Inferior parietal cortex (tissue), 1 donor: ENCODE data around the gene PPP6R3.
"Not testable (repeated sequence)": the region's sequence is repeated elsewhere in the genome, so short reads cannot be mapped to it uniquely, and the experiment has no call there.

Experiments used
- DNase-seq: peaks from one replicate; pipeline ENCODE4 v3.0.0-alpha.2; 2016; ENCODE audit errors: extremely low spot score

Gene PPP6R3

DNA sequence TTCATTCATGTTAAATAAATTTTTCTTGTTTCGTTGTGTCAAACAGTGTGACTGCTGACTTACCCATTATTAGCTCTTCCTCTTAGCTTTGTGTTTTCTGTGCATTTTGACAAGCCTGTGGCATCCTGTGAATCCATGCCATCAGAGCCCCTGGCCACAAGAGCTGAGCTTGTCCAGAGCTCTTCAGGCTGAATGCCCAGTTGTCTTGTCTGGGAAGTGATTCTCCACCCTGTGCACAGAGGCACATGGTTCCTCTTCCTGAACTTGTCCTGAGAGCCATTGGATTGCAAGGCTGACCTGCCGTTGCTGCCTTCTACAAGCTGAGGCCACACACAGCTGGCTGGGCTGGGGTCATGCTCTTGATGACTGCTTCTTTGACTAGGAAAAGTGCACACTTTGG, 64.1 kb downstream of the PPP6R3 start:
- DNase-seq, result no peak

- no peak for DNase-seq
Measured at GRCh38 chr11:68525336-68525735, 64.8 kb downstream of the PPP6R3 start.

DNA sequence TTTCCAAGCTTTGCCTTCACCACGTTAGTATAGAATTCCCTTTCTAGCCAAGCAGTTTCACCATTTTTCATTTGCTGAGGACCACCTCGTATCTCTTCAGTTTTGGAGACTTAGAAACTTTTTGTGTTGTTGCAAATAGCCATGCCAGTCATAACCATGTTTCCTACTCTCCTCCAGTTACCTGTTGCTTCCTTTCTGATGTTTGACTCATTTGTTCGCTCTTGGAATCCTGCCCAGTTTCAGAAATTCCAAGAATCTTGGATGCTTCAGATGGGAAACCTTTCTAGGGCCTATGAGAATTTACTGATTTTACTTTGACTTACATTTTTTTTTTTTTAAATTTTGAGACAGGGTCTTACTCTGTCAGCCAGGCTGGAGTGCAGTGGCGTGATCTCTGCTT, 65.4 kb downstream of the PPP6R3 start:
- no peak for DNase-seq

- no peak for DNase-seq
Measured at GRCh38 chr11:68527585-68527984, 67.0 kb downstream of the PPP6R3 start.

- DNase-seq, result no peak
Measured at GRCh38 chr11:68528630-68529029, 68.1 kb downstream of the PPP6R3 start.

GRCh38 chr11:68531129-68531693, 70.7 kb downstream of the PPP6R3 start:
- no peak for DNase-seq

GRCh38 chr11:68532727-68533369, 72.3 kb downstream of the PPP6R3 start:
- DNase-seq, result no peak

DNA sequence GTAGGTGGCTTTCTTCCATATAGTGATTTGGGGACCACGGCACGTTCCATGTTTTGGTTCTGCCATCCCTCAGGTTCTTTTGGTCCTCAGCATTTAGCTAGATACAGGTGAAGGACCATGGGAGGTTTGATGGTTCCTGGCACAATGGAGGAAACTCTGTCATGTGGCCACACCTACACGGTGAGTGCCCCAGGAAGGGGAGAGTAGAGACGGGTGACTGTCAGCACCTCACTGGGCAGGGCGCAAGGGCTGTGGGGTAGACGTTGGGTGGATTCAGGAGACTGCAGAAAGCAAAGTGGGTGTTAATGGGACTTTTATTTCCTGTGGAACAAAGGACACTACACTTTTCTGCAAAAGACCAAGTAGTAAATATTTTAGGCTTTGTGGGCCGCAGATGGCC, 73.4 kb downstream of the PPP6R3 start:
- no peak for DNase-seq

DNA sequence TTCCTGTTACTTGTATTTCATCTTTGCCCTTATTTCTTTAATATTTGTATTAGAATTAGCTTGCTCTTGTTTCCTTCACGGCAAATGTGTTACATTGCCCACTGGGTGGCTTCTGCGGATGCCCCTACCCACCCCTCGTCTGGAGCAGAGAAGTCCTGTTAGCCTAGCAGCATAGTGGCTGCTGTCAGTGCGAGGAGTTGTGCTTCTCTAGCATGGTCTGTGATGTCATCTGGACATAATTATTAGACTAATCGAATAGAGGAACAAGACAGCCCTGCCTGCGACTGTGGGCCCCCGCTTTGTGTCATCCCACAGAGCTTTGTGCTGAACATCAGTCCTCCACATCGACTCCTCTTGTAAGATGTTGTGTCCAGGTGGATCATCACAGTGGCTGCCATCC, 74.5 kb downstream of the PPP6R3 start:
- no peak for DNase-seq

DNA sequence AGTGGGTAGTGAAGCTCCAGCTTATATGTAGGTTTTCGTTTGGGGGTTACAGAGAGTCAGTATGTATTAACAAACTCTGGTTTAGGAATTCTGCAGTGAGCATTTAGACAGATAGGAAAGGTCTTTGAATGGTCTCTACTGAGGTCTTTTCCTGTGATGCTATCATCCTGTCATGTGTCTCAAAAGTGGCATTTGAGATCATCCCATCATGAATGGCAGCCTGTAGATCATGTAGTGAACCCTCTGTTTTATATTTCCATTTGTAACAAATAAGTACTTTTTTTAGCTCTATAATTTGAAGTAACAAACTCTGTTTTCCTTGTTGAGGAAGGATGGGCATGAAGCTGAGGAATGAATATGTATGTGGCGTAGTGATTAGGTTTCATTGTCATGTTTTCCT, 76.2 kb downstream of the PPP6R3 start:
- DNase-seq, result no peak

GRCh38 chr11:68538025-68538424, 77.5 kb downstream of the PPP6R3 start:
- no peak for DNase-seq

- DNase-seq, result no peak
Measured at GRCh38 chr11:68539395-68539794, 78.8 kb downstream of the PPP6R3 start.

GRCh38 chr11:68540504-68540903, 80.0 kb downstream of the PPP6R3 start:
- DNase-seq, result not testable (repeated sequence)

GRCh38 chr11:68541116-68541515, 80.6 kb downstream of the PPP6R3 start:
- DNase-seq, result no peak

GRCh38 chr11:68541991-68542390, 81.4 kb downstream of the PPP6R3 start:
- DNase-seq, result no peak

- DNase-seq, result no peak
Measured at GRCh38 chr11:68542617-68543016, 82.1 kb downstream of the PPP6R3 start.

DNA sequence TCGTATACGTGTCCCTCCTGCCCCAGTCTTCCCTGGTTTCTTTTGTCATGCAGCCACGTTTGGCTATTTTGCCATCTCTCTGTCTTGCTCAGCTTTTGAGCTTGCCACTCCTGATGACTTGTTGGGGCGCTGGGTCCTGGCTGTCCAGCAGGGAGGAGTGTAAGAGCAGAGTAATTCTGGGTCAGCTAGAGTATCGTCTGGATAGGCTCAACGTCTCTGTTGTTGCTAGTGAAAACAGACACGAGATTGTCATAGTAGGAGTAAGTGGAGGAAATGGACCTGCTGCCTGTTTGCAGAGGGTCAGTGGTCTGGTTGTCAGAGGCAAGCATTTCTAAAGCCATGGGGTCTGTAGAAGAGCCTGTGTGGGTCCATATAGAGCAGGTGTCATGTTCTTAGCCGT, 83.0 kb downstream of the PPP6R3 start:
- DNase-seq, result no peak

DNA sequence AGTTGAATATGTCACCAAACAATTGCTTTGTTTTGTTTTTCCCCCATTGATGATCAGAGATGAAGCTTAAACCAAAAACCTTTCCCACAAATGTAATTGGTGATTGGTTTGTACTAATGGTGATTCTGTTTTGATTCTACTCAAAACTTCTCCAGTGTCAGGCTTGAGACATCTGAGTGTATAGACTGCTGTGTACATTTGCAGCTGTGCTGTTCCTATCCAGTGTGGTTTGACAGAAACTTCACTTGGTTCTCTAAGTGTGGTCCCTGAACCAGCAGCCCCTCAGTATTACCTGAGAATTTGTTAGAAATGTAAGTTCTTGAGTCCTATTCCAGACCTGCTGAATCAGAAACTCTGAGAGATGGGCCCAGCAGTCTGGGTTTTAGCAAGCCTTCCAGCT, 84.8 kb downstream of the PPP6R3 start:
- no peak for DNase-seq

- DNase-seq, result no peak
Measured at GRCh38 chr11:68545796-68546195, 85.2 kb downstream of the PPP6R3 start.

- no peak for DNase-seq
Measured at GRCh38 chr11:68546555-68546954, 86.0 kb downstream of the PPP6R3 start.

GRCh38 chr11:68549789-68550484, 89.4 kb downstream of the PPP6R3 start:
- no peak for DNase-seq

DNA sequence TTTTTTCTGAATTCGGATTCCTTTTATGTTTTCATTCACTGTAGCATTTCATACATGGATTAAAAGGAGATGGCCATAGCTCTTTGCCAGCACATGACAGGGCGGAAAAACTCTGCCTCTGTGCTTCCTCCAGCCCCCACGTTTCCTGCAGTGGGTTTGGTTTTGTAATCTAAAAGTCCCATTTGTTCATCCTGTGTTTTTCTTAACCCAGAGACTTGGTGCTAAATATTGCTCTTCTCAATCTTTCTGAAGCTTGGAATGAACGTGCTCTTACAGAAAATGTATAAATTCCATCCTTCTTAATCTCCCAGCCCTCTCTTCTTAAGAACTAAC, 89.9 kb downstream of the PPP6R3 start:
- DNase-seq, result no peak

- DNase-seq, result no peak
Measured at GRCh38 chr11:68551223-68551622, 90.7 kb downstream of the PPP6R3 start.

DNA sequence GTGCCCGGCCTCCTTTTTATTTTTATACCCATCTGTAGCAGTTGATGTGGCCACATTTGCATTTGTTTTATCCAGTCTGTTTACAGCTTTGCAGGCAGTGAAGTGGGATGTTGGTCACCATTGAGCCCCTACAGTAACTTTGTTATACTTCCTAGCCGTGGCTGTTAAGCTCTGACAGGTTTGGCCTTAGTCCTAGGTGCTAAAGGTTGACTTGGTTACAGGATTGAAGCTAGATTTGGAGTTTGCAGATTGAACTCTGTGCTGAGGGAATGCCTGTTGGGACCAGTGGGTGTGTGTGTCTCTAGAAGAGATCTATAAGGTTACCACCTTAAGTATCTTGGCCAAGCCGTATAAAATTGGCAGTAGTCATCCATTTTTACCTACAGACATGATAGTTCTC, 91.2 kb downstream of the PPP6R3 start:
- no peak for DNase-seq
